ENCODE measurements around the gene TIGD1.

GRCh38 chr2:232573042-232573441, 22.7 kb upstream of the TIGD1 start:
- TF ChIP-seq POLR2A (IDR thresholded peaks at IDR 0.05): no peak
- no peak for TF ChIP-seq CTCF (IDR thresholded peaks at IDR 0.05)
